COLO668 (cell line): Measurements from ENCODE around the gene SCFD2.
A peak's percentile ranks its signal among the peaks of the same experiment; 100 is the strongest.

Experiments
- DNase-seq: peaks from one replicate; lab custom pipeline; 2025; ENCODE audit not compliant: unreplicated experiment; lab: John Stamatoyannopoulos, UW

Gene SCFD2

DNA sequence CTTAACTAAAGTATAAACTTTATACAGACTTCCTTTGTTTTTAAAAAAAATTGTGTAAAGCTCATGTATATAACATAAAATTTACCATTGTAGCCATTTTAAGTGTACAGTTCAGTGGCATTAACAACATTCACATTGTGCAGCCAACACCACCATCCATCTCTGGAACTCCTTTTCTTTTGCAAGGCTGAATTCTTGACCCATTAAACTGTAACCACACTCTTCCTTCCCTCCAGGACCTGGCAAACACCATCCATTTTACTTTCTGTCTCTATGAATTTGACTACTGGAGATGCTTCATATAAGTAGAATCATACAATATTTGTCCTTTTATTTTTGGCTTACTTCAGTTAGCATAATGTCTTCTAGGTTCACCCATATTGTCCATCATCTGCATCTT is 399.1 kb downstream of the SCFD2 start:
- no peak for DNase-seq

DNA sequence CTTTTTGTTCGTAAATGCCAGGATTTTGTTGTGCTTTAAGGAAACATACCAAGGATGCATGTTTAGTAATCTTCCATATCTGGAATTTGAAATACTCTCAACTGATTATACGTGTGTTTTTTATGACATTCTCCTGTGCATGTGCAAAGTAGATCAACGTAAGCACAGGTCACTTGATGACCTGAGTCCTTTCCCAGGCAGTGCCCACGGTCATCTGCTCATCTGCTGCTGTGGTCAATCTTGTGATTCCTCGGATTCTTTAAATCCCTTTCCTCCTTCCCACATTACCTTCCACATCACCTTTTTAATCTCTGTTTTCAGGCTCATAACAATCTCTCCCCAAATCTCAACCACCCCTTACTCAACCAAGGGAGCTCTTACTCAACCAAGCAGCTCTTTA is 399.7 kb downstream of the SCFD2 start:
- no peak for DNase-seq

- DNase-seq, result no peak
Observed at GRCh38 chr4:52964561-52965101, 401.2 kb downstream of the SCFD2 start.

GRCh38 chr4:52964011-52964410 is 401.9 kb downstream of the SCFD2 start:
- no peak for DNase-seq

DNA sequence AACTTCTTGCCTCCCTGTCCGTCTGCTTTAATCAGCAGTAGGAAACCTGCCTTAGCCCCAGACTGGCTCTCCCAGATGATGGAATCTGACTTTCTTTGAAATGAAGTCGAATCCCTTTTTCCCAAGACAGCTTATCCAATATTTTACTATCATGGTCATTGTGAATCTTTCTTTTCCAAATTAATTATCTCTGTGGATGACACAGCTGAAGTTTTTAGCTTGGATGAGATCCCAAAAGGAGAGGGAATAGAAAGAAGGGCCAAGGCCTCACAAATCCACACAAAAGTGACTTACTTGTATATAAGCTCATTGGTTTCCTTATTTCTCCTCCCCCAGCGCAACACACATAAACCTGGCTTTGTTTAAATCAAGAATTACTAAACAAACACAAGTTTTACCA is 403.1 kb downstream of the SCFD2 start:
- no peak for DNase-seq

DNA sequence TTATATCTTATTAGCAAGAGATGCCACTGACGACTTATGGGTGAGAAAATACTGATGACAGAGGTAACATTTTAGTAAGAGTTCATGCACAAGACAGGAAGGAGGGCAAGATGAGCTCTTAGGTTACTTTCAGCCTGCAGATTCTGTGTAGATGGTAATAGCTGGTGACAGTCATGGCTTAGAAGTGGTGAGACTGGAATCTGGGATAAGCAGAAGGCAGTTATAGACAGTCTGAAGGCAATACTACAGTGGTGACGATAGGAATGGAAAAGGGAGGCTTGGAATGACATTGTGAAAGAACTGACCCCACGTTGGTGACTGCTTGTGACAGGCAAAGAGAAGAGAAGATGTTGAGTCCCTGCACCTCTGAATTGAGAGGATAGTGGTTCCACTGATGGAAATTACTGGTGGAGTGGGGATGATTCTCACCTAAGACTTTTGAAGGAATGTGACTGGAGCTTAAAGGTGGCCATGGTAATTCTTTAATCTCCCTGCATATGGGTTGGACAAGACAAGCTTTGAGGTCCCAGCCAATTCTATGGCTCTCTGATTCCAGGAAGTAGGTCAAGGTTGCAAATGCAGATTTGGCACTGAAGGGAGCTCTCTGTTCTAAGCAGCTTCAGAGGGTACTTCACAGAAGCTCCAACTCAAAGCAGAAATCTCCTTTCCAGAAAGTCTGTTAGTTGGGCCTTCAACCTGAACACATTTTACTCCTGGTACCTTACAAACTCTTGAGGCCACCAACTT is 404.0 kb downstream of the SCFD2 start:
- DNase-seq, result no peak

GRCh38 chr4:52959541-52959940 is 406.3 kb downstream of the SCFD2 start:
- no peak for DNase-seq

DNA sequence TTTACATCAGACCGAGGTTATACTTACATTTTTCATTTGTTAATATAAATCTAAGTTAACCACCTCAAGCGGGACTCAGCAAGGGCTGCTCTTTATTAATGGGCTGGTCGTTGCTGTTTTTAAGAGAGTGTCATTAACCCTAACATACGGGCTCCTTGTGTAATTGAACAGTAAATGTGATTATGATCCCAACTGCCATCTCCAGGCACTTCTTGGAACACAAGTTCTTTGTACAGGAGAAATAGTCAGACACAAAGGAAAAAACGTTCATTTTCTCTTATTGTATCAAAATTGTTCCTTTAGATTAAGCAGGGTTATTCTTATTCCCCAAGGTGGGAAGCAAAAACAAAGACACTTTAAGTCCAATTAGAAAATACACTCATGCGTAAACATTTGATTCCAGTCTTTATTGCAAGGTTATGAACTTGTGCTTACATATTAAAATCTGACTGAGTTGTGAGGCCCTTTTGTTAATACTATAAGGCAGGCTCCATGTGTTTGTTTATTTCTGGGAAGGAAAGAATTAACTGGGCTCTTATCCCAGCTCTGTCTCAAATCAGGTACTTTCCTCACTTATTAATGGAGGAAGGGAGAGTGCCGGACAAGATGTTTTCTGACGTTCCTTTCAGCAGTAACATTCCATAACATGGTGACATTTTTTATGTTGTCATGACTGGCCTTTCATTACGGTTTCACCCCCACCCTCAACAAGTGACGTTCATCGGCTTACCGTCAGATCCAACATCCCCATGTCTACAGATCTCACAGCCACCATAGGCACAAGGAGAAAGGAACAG is 407.8 kb downstream of the SCFD2 start:
- no peak for DNase-seq

DNA sequence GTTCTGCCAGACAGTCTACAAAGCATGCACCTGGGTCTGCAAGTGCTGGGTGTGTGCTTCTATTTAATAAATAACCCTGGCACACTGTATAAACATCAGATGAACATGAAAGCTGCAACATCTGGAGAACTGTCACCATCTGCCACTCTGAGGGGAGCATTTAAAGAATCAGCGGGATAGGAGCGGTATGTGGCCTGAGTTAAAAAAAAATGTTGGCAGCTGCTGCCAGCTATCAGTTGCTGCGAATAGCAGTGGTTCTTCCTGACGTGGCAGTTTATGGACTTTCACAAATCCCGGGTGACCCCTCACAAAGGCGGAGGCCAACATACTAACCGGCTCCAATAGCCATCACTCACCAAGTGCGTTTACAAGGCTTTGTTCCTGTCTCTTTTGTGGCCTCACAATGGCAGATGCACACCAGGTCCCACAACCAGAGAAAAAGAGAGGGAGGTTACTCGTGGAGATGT is 408.6 kb downstream of the SCFD2 start:
- peak; percentile 72 for DNase-seq

DNA sequence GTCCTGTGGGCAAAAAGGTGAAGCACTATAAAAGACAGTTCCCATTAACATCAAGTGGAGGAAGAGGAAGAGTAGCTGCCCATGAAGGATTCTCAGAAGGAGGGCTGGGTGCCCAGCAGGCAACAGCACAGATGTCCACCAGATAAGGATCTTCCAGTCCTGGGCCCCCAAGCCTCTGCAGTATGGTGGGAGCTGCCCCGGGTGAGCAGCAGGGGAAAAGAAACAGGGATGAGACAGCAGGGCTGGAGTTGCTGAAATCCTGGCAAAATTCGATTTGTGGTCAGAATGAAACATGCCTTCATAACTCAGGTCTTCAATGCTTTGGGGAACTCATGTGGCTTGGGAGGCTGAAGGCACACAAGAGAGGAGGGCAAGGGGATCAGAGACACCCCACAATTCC is 409.2 kb downstream of the SCFD2 start:
- no peak for DNase-seq

- no peak for DNase-seq
Observed at GRCh38 chr4:52954560-52955170, 411.2 kb downstream of the SCFD2 start.

- DNase-seq, result no peak
Observed at GRCh38 chr4:52952540-52952939, 413.3 kb downstream of the SCFD2 start.

DNA sequence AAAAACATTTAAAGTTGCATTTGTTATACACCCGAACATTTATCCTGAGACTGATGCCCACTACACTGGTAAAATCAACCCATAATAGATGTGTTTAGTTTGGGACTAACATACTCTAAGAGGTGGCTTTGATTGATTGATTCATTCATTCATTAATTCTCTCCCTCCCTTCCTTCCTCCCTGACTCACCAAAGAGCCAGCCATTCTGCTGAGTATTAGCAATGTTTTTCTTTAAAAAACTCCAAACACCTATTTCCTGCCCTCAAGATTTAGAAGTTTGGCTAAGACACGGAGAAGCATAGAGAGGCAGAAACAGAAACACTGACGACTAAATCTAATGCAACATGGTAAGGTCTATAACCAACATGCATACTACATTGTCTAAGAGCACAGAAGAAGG is 414.8 kb downstream of the SCFD2 start:
- no peak for DNase-seq

- no peak for DNase-seq
Observed at GRCh38 chr4:52950226-52950625, 415.6 kb downstream of the SCFD2 start.

- DNase-seq, result no peak
Observed at GRCh38 chr4:52949336-52949735, 416.5 kb downstream of the SCFD2 start.

GRCh38 chr4:52948057-52948423 is 417.8 kb downstream of the SCFD2 start:
- DNase-seq, result no peak

DNA sequence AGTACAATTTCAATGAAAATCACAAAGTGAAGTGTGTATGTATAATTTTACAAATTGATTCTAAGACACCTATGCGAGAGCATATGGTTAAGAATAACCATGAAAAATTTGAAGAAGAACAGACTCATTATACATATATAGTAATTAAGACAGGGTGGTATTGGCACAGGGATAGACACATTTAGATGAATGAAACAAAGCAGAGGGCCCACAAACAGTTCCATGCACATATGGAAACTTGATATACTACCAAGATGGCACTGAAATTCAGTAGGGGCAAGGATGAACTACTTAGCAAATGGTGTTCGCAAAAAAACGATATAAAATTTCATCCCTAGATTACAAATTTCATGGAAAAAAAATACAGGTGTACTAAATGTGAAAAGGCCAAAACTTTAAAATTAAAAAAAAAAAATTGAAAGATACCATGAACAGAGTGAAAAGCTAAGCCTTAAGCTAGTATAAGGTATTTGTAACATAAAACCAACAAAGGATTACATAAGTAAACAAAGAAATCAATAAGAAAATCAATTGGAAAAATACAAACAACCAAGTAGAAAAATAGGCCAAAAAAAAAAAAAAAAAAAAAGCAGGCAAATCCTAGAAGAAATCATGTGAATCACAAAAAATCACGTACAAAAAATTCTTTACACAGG is 418.3 kb downstream of the SCFD2 start:
- DNase-seq, result no peak

GRCh38 chr4:52946855-52947254 is 419.0 kb downstream of the SCFD2 start:
- no peak for DNase-seq

DNA sequence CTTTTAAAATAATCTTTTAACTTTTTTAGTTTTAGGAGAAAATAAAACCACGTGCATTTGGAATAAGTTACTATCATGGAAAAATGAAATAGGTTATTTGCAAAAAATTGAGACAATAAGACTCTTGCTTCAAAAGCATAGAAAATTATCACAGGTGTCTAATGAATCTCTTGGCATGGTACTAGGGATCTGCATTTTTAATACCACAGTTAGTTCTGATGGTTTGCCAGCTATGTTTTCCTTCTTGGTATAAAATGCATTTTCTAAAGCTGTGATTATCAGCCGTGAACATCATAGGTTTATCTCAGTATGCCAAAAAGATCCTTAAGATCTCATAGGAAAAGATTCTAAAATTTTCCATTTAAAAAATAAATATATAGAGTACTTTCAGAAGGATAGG is 419.9 kb downstream of the SCFD2 start:
- DNase-seq, result no peak

DNA sequence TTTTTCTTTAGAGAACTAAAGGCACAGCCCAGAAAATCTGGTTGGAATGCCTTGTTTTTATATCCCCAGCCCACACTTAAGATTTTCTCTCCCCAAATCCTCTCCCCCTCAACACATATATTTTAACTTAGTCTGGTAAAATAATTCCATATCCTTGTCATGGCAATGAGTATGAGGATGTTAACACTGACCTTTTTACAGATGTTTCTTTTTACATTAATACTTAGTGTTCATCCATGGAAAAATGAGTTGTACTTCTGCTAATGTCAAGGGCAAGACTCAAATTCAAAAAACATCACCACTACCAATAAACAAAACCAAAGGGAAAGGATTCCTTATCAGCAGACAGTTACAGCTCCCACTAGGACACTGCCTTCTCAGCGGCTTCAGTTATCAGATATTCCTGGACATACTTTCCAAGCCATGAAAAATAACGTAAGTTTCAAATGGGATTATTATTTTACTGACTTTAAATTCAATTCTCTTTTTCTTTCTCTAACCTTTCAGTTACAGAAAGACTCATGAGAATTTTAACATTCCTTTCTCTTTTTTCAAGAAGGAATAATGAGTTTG is 420.4 kb downstream of the SCFD2 start:
- no peak for DNase-seq

DNA sequence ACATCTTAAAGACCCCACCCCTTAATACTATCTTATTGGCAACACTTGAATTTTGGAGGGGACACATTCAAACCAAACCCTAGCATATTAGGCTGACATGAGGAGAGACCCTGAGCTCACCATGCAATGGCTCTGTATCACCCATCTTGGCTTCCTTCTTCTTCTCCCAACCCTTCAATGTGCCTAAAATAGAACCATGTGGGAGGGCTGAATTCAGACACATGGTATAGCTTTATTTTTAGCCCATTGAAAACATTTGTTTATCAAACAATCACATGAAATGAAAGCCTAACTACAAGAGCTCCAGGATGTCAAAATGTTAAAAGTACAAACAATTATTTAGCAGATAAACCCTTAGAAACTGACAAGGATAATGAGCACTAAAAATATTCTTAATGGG is 422.2 kb downstream of the SCFD2 start:
- no peak for DNase-seq
